Measurements from ENCODE around the gene GSE1. TPM values are rescaled to one million over a fixed set of nuclear protein-coding genes. Genes with fewer than 3 reads are reported as not detected.

GSE1 gene
- total RNA-seq, 6 experiments from 2014 or later: 49.2 to 62.3 (median 58.1) TPM

DNA sequence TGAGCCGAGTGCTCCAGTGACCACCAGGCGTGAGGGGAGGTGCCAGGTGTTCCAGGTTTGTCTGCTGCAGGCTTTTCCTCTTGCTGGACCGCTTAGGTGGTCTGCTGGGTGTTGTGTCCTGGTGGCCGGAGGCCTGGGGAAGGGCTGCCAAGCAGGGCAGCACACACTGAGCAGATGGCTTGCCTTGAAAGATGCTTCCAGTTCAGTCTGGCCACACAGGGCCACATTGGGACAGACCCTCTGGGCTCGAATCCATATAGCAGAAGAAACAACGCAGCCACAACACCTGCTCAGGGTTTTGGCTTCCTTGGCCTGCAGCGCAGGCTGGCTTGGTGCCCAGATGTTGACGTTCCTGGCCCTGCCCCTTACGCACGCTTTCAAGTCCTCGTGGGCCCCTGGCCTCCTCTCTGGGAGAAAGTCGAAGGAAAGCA is 50.8 kb downstream of the GSE1 start:
- Mint-ChIP-seq H3K36me3 (ENCODE audit: low read depth) (peaks cover 28% of the 10 kb centered on the region), H3K9me3 (no peaks in the 10 kb centered on the region), H3K4me1 (ENCODE audit: low read depth) (peaks cover 7% of the 10 kb centered on the region), H3K27ac (no peak overlapping the region), H3K27me3 (ENCODE audit: insufficient read depth) (peaks cover 19% of the 10 kb centered on the region), H3K4me3 (no peak overlapping the region)
- no peak for DNase-seq
- TF ChIP-seq, protein P1, sequence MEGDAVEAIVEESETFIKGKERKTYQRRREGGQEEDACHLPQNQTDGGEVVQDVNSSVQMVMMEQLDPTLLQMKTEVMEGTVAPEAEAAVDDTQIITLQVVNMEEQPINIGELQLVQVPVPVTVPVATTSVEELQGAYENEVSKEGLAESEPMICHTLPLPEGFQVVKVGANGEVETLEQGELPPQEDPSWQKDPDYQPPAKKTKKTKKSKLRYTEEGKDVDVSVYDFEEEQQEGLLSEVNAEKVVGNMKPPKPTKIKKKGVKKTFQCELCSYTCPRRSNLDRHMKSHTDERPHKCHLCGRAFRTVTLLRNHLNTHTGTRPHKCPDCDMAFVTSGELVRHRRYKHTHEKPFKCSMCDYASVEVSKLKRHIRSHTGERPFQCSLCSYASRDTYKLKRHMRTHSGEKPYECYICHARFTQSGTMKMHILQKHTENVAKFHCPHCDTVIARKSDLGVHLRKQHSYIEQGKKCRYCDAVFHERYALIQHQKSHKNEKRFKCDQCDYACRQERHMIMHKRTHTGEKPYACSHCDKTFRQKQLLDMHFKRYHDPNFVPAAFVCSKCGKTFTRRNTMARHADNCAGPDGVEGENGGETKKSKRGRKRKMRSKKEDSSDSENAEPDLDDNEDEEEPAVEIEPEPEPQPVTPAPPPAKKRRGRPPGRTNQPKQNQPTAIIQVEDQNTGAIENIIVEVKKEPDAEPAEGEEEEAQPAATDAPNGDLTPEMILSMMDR (IDR thresholded peaks at IDR 0.05): no peak

GRCh38 chr16:85664580-85665372 is 51.7 kb downstream of the GSE1 start:
- peaks cover 35% of the 10 kb centered on the region for H3K36me3 Mint-ChIP-seq (ENCODE audit: low read depth)

GRCh38 chr16:85665373-85665740 is 52.2 kb downstream of the GSE1 start:
- DNase-seq: no peak
- TF ChIP-seq, protein P1 (IDR thresholded peaks at IDR 0.05): no peak
- Mint-ChIP-seq H3K27me3 (ENCODE audit: insufficient read depth) (peaks cover 12% of the 10 kb centered on the region), H3K27ac (no peak overlapping the region), H3K4me3 (no peak overlapping the region), H3K4me1 (ENCODE audit: low read depth) (no peaks in the 10 kb centered on the region), H3K36me3 (ENCODE audit: low read depth) (peaks cover 40% of the 10 kb centered on the region), H3K9me3 (no peaks in the 10 kb centered on the region)

More at GRCh38 chr16:85664580-85665372, 51.7 kb downstream of the GSE1 start:
- Mint-ChIP-seq H3K4me1 (ENCODE audit: low read depth) (peaks cover 3% of the 10 kb centered on the region), H3K27ac (no peak overlapping the region), H3K27me3 (ENCODE audit: insufficient read depth) (peaks cover 17% of the 10 kb centered on the region), H3K9me3 (no peaks in the 10 kb centered on the region), H3K4me3 (no peak overlapping the region)
- TF ChIP-seq, protein P1 (IDR thresholded peaks at IDR 0.05): no peak
- no peak for DNase-seq

GRCh38 chr16:85665929-85666328 is 52.8 kb downstream of the GSE1 start:
- no peak overlapping the region for H3K27ac Mint-ChIP-seq
- peaks cover 46% of the 10 kb centered on the region for H3K36me3 Mint-ChIP-seq (ENCODE audit: low read depth)
- H3K27me3 Mint-ChIP-seq (ENCODE audit: insufficient read depth): peaks cover 12% of the 10 kb centered on the region
- DNase-seq: no peak
- H3K9me3 Mint-ChIP-seq: no peaks in the 10 kb centered on the region
- TF ChIP-seq, protein P1 (IDR thresholded peaks at IDR 0.05): no peak
- H3K4me1 Mint-ChIP-seq (ENCODE audit: low read depth): no peaks in the 10 kb centered on the region
- no peak overlapping the region; the same call in 1 of the 2 replicates for H3K4me3 Mint-ChIP-seq

- no peak overlapping the region; the same call in 1 of the 2 replicates for H3K4me3 Mint-ChIP-seq
- H3K4me1 Mint-ChIP-seq (ENCODE audit: low read depth): no peaks in the 10 kb centered on the region
- no peak overlapping the region for H3K27ac Mint-ChIP-seq
- no peak for DNase-seq
- TF ChIP-seq, protein P1 (IDR thresholded peaks at IDR 0.05): no peak
- peaks cover 10% of the 10 kb centered on the region for H3K27me3 Mint-ChIP-seq (ENCODE audit: insufficient read depth)
- no peaks in the 10 kb centered on the region for H3K9me3 Mint-ChIP-seq
- peaks cover 47% of the 10 kb centered on the region for H3K36me3 Mint-ChIP-seq (ENCODE audit: low read depth)
Measured at GRCh38 chr16:85667261-85667660, 54.1 kb downstream of the GSE1 start.

Measured in HFFc6 (cell line).